HFFc6 (cell line): ENCODE results near the gene IRX1. TPM values are rescaled to one million over a fixed set of nuclear protein-coding genes. Genes with fewer than 3 reads are reported as not detected.

Experiments
- DNase-seq: peaks from one replicate; pipeline ENCODE4 v3.0.0-alpha.2; 2018
- H3K27ac Mint-ChIP-seq: 2 replicates; pipeline ENCODE4 v1.8.0; 2020; ENCODE audit warnings: mild to moderate bottlenecking, mixed read lengths
- H3K27me3 Mint-ChIP-seq: 2 replicates; pipeline ENCODE4 v1.8.0; 2021; ENCODE audit warnings: mild to moderate bottlenecking, moderate library complexity, mixed read lengths; ENCODE audit not compliant: insufficient read depth
- H3K36me3 Mint-ChIP-seq: 2 replicates; pipeline ENCODE4 v1.8.0; 2021; ENCODE audit warnings: low read depth, mixed read lengths
- H3K4me1 Mint-ChIP-seq: 2 replicates; pipeline ENCODE4 v1.8.0; 2020; ENCODE audit warnings: low read depth, mixed read lengths
- H3K4me3 Mint-ChIP-seq: 2 replicates; pipeline ENCODE4 v1.8.0; 2020; ENCODE audit warnings: mild to moderate bottlenecking, moderate library complexity, mixed read lengths
- H3K9me3 Mint-ChIP-seq: 2 replicates; pipeline ENCODE4 v1.8.0; 2020; ENCODE audit warnings: mild to moderate bottlenecking, mixed read lengths
- total RNA-seq, 6 experiments: library from RNA; stranded (reverse); fragmentation: NEBNext Ultra II Directional; extraction: Animal tissue kit (Norgen Biotek cat#: 25700); gene quantifications; 2 replicates in 1 of 6; 3 replicates in 5 of 6; pipeline ENCODE4 v1.2.3, GENCODE V29; 2021
- TF ChIP-seq, protein P1 (sequence below): fragments of 200-600 bp; sonication (generic); IDR thresholded peaks from 2 replicates; pipeline ENCODE4 v1.5.0; 2021; ENCODE audit warnings: antibody characterized with exemption, mild to moderate bottlenecking

IRX1 gene
- total RNA-seq, 6 experiments from 2014 or later = not detected

GRCh38 chr5:3650320-3650719 is 54.7 kb downstream of the IRX1 start:
- DNase-seq = no peak
- H3K9me3 Mint-ChIP-seq = peaks cover 68% of the 10 kb centered on the region
- H3K36me3 Mint-ChIP-seq = no peaks in the 10 kb centered on the region
- no peak overlapping the region for H3K27ac Mint-ChIP-seq
- H3K4me3 Mint-ChIP-seq = no peak overlapping the region
- no peaks in the 10 kb centered on the region for H3K27me3 Mint-ChIP-seq
- TF ChIP-seq, protein P1, sequence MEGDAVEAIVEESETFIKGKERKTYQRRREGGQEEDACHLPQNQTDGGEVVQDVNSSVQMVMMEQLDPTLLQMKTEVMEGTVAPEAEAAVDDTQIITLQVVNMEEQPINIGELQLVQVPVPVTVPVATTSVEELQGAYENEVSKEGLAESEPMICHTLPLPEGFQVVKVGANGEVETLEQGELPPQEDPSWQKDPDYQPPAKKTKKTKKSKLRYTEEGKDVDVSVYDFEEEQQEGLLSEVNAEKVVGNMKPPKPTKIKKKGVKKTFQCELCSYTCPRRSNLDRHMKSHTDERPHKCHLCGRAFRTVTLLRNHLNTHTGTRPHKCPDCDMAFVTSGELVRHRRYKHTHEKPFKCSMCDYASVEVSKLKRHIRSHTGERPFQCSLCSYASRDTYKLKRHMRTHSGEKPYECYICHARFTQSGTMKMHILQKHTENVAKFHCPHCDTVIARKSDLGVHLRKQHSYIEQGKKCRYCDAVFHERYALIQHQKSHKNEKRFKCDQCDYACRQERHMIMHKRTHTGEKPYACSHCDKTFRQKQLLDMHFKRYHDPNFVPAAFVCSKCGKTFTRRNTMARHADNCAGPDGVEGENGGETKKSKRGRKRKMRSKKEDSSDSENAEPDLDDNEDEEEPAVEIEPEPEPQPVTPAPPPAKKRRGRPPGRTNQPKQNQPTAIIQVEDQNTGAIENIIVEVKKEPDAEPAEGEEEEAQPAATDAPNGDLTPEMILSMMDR = no peak
- H3K4me1 Mint-ChIP-seq = no peaks in the 10 kb centered on the region

- H3K4me3 Mint-ChIP-seq = no peak overlapping the region
Measured at GRCh38 chr5:3650868-3651267, 55.2 kb downstream of the IRX1 start.

More at GRCh38 chr5:3650868-3651267, 55.2 kb downstream of the IRX1 start:
- TF ChIP-seq, protein P1 = no peak
- Mint-ChIP-seq H3K27me3 (no peaks in the 10 kb centered on the region), H3K27ac (no peak overlapping the region), H3K4me1 (no peaks in the 10 kb centered on the region), H3K9me3 (peaks cover 68% of the 10 kb centered on the region), H3K36me3 (no peaks in the 10 kb centered on the region)
- DNase-seq = no peak
